ENCODE results near the gene FAM186B.

GRCh38 chr12:49546481-49546880 is 59.0 kb downstream of the FAM186B start:
- TF ChIP-seq CTCF (IDR thresholded peaks at IDR 0.05; ENCODE audit: insufficient read depth, low read depth, low read length) (no peak), EZH2 (IDR thresholded peaks at IDR 0.05; ENCODE audit: insufficient read depth, low read length) (no peak)
